Right atrium auricular region (tissue), 2 donors: ENCODE measurements around the gene PNLIPRP2. TPM values are rescaled to one million over a fixed set of nuclear protein-coding genes. Genes with fewer than 3 reads are reported as not detected.

Experiments used
- DNase-seq: peaks from one replicate; pipeline ENCODE4 v3.0.0-alpha.2; 2019; ENCODE audit warnings: low spot score
- H3K27ac ChIP-seq, 2 donors: fragments of 200-600 bp; sonication (generic); 1 replicate in 1 of 2; 2 replicates in 1 of 2; pipeline ENCODE4 v1.5.1; 2016 to 2019
- H3K27me3 ChIP-seq, 2 donors: fragments of 200-600 bp; sonication (generic); one replicate each; pipeline versions ENCODE4 v1.5.1 to v1.6.0; 2017 to 2019
- H3K36me3 ChIP-seq: fragments of 200-600 bp; sonication (generic); one replicate; pipeline ENCODE4 v1.5.1; 2016
- H3K4me1 ChIP-seq, 2 donors: fragments of 200-600 bp; sonication (generic); one replicate each; pipeline versions ENCODE4 v1.5.1 to v1.6.0; 2017 to 2019
- H3K4me3 ChIP-seq, 2 donors: fragments of 200-600 bp; sonication (generic); 1 replicate in 1 of 2; 2 replicates in 1 of 2; pipeline ENCODE4 v1.5.1; 2017 to 2019; ENCODE audit warnings: mild to moderate bottlenecking in 1 of 2, moderate library complexity in 1 of 2
- H3K9me3 ChIP-seq, 2 donors: fragments of 200-600 bp; sonication (generic); one replicate each; pipeline ENCODE4 v1.5.1; 2019
- CTCF ChIP-seq, 2 donors: fragments of 200-600 bp; sonication (generic); IDR thresholded peaks; one replicate each; pipeline ENCODE4 v1.5.1; 2019; ENCODE audit warnings: antibody characterized with exemption in 2 of 2
- total RNA-seq, 2 donors: library from RNA; depleted of rRNA; stranded (reverse); fragments of >200 nt; gene quantifications; one replicate each; pipeline ENCODE4 v1.1.0, GENCODE V29; 2016

The PNLIPRP2 gene
- total RNA-seq, 2 donors from 2014 or later, result not detected

DNA sequence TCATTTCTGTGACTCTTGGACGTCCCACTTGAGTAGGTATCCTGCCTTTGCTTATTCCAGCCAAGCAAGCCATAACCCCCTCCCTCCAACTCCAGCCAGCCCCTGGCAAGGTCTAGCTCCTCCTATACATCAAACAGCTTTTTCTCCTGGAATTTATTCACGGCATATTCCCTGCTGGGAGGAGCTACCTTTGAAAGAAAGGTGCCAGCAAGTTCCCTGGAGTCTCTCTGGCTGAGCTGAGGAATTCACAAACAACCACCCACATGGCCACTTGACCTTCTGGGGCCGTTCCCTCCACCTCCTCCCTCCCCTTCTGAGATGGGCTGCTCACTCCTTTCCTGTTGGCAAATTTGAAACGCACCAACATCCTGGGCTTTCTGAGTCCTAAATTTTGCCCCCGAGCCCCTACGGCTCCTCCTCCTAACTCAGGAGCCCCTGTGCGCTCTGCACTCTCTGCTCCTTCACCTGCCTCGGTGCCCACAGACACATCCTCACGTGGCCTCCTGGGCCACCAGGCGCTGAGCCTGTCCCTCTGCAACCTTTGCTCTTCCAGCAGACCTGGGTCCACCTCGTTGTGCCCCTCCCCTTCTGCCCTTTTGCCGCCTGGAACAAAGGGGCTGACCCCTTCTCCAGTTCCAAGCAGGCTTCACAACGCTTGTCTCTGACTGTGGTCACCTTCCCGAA lies 73.6 kb downstream of the PNLIPRP2 start:
- H3K4me1 ChIP-seq, result peaks cover 0 to 37% of the 10 kb centered on the region in 2 donors
- no peak for DNase-seq
- H3K4me3 ChIP-seq, result no peak overlapping the region
- no peaks in the 10 kb centered on the region for H3K9me3 ChIP-seq
- H3K36me3 ChIP-seq, result no peaks in the 10 kb centered on the region
- TF ChIP-seq CTCF (IDR thresholded peaks at IDR 0.05), result no peak
- no peaks in the 10 kb centered on the region for H3K27me3 ChIP-seq
- no peak overlapping the region for H3K27ac ChIP-seq

Other genes with a start within 250 kb of the PNLIPRP2 start
- not detected for gene PNLIPRP3, start 193.1 kb upstream of the PNLIPRP2 start, total RNA-seq
- not detected for gene PNLIP, start 75.0 kb upstream of the PNLIPRP2 start, total RNA-seq
- not detected for gene PNLIPRP1, start 30.0 kb upstream of the PNLIPRP2 start, total RNA-seq
- 10 to 100 TPM; 10.1 to 11.5 TPM for gene HSPA12A, start 121.6 kb downstream of the PNLIPRP2 start, total RNA-seq
- gene ENO4, start 228.5 kb downstream of the PNLIPRP2 start, total RNA-seq, result under 1 TPM in 1 of 2 donors, not detected in 1; 0.15 TPM